Measurements from ENCODE around the gene SLC38A2.

Gene SLC38A2

GRCh38 chr12:46396826-46397225 is 24.3 kb upstream of the SLC38A2 start:
- H3K4me3 ChIP-seq (ENCODE audit: low read length): no peak overlapping the region
- DNase-seq (ENCODE audit: low read depth): no peak
- TF ChIP-seq CTCF (IDR thresholded peaks at IDR 0.05; ENCODE audit: insufficient read depth, low read depth, low read length, missing control alignments): no peak

GRCh38 chr12:46395388-46395787 is 22.8 kb upstream of the SLC38A2 start:
- no peak for TF ChIP-seq CTCF (IDR thresholded peaks at IDR 0.05; ENCODE audit: insufficient read depth, low read depth, low read length, missing control alignments)
- no peak for DNase-seq (ENCODE audit: low read depth)
- H3K4me3 ChIP-seq (ENCODE audit: low read length): no peak overlapping the region

GRCh38 chr12:46391630-46392029 is 19.1 kb upstream of the SLC38A2 start:
- DNase-seq (ENCODE audit: low read depth): no peak

GRCh38 chr12:46390881-46391280 is 18.3 kb upstream of the SLC38A2 start:
- no peak for DNase-seq (ENCODE audit: low read depth)
- no peak for TF ChIP-seq CTCF (IDR thresholded peaks at IDR 0.05; ENCODE audit: insufficient read depth, low read depth, low read length, missing control alignments)
- H3K4me3 ChIP-seq (ENCODE audit: low read length): no peak overlapping the region

More at GRCh38 chr12:46391630-46392029, 19.1 kb upstream of the SLC38A2 start:
- no peak overlapping the region for H3K4me3 ChIP-seq (ENCODE audit: low read length)
- TF ChIP-seq CTCF (IDR thresholded peaks at IDR 0.05; ENCODE audit: insufficient read depth, low read depth, low read length, missing control alignments): no peak

GRCh38 chr12:46390304-46390703 is 17.7 kb upstream of the SLC38A2 start:
- DNase-seq (ENCODE audit: low read depth): no peak
- TF ChIP-seq CTCF (IDR thresholded peaks at IDR 0.05; ENCODE audit: insufficient read depth, low read depth, low read length, missing control alignments): no peak
- H3K4me3 ChIP-seq (ENCODE audit: low read length): no peak overlapping the region

- no peak for DNase-seq (ENCODE audit: low read depth)
These were observed 16.6 kb upstream of the SLC38A2 start for GRCh38 chr12:46389031-46389616.

More at GRCh38 chr12:46389031-46389616, 16.6 kb upstream of the SLC38A2 start:
- H3K4me3 ChIP-seq (ENCODE audit: low read length): no peak overlapping the region
- TF ChIP-seq CTCF (IDR thresholded peaks at IDR 0.05; ENCODE audit: insufficient read depth, low read depth, low read length, missing control alignments): no peak
